ENCODE measurements around the gene WDFY2.

Gene WDFY2

DNA sequence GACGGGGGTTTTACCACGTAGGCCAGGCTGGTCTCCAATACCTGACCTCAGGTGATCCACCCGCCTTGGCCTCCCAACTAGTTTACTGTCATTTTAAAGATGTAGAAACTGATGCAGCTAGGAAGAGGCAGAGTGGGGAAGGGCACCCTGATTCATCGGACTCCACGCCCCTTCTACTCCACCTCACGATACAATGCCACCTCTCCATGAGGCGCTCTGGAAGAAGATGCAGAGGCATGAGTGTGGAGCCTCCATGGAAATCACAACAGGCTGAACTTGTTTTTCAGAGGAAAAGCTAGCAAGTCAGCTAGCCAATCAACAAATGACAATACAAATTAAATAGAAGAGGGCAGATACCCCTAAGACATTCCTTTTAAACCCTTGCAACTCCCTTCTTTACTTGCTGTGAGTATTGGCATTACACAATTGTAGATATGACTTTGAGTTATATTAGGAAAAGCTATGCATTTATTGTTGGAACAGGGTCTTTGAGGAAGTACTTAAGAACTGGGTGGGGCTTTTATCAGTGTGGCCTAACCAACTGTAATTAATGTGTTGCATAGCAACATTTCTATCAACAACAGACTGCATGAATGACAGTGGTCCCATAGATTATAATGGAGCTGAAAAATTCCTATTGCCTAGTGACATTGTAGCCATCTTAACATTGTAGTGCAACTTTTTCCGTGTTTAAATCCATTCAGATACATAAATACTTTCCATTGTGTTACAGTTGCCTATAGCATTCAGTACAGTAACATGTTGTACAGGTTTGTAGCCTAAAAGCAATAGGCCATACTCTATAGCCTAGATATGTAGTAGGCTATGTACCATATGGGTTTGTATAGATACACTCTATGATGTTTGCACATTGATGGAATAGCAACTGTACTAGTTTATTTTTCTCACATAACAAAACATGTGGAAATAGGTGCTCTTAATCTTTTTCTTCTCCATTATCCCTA is 17.6 kb downstream of the WDFY2 start:
- no peak for DNase-seq (ENCODE audit: low read depth, low spot score)

DNA sequence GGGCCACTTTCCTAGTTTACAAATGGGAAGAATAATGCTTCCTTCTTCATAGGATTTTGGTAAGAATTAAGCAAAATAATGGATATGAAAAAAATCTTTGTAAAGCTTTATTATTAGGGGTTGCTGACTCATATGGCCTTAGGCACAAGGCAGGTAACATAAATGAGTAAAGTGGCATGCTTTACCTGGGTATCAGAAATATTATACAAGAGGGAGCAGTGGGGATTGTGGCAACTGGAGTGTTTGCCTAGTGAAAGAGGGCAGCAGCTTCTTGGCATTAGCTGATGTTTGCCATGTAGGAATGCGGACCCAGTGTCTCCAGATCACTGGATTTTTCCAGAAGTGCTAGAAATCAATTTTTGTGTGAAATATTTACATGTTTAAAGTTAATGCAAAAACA is 19.5 kb downstream of the WDFY2 start:
- no peak for DNase-seq (ENCODE audit: low read depth, low spot score)

DNA sequence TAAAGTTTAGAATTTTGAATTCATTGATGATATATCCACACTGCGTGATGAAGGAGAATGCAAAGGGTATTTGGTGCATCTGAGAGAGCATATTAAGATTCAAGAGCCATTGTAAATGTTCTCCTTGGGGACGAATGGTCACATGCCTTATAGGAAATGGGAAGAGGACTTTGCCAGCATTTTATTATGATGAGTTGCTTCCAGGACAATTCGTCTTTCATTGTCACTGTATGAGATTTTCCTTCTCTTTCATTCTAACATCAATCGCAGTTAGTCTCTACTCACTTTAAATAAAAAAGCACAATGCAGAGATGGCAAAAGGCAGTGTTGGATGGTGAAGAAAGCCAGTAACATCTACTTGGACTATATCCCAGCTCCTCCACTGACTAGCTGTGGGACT is 21.4 kb downstream of the WDFY2 start:
- DNase-seq (ENCODE audit: low read depth, low spot score), result no peak

DNA sequence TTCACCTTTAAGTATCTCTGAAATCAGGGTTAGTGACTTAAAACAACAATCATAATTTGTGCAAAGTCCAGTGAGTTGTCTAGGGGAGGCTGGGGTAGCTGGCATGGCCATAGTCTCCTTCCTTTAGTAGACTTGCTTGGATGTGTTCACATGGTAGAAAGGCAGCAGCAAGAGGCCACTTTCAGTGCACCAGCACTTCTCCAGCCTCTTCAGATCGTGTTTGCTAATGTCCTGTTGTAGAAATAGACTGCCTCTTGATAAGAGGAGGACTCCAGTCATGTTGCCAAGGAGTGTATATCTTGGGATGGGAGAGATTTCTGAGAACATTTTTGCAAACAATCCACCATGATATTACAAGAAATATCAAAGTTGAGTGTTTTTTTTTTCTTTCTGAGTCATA is 22.9 kb downstream of the WDFY2 start:
- DNase-seq (ENCODE audit: low read depth, low spot score), result no peak

DNA sequence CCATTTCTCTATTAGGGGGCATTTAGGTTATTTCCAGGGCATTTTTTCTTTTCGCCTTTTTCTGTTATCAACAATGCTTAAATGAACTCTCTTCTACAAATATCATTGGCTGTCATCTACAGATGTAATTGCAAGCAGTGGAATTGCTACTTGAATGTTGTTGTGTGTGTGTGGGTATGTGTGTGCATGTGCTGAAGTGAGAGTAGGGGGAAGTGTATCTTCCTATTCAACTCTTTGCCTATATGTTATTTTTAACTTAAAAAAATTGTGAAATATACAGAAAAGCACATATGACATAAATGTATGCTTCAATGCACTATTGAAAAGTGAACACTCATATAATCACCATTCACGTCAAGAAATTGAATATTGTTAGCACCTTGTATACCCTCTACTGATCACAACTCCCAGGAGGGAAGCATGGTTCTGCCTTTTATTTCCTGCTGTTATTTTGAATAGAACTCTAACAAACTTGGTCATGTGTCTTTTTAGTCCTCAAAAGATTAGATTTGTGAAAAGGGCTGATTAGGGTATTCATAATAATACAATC is 24.7 kb downstream of the WDFY2 start:
- no peak for DNase-seq (ENCODE audit: low read depth, low spot score)

DNA sequence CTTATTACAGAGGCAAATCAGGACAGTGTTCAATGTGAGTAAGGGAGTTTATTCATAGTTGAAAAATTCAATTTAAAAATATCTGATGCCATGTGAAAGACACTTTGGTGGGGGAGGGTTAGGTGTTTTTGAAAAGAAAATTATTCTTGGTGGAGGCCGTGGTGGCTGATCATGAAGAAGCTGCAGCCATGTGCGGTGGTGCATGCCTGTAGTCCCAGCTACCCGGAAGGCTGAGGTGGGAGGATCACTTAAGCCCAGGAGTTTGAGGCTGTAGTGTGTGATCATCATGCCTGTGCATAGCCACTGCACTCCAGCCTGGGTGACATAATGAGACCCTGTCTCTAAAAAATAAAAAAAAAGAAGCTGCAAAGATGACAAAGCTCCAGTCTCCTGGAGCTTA is 28.6 kb downstream of the WDFY2 start:
- DNase-seq (ENCODE audit: low read depth, low spot score), result no peak

DNA sequence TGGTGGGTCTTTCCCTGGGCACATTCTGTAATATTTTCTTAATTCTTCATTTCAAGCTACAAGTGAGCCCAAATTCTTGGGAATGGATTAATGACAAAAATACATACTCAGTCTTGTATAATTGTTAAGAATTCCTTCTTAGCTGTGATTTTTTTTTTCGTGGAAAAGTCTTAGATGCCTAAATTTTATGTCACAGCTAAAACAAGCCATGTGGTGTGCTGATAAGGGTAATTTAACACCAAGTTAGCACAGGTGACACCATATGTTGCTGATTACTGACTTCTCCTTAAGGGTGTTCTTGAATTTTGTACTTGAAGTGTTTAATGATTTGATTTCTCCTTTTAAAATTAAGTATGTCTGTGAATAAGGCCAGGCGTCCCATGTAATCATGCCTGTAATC is 29.3 kb downstream of the WDFY2 start:
- DNase-seq (ENCODE audit: low read depth, low spot score), result no peak

DNA sequence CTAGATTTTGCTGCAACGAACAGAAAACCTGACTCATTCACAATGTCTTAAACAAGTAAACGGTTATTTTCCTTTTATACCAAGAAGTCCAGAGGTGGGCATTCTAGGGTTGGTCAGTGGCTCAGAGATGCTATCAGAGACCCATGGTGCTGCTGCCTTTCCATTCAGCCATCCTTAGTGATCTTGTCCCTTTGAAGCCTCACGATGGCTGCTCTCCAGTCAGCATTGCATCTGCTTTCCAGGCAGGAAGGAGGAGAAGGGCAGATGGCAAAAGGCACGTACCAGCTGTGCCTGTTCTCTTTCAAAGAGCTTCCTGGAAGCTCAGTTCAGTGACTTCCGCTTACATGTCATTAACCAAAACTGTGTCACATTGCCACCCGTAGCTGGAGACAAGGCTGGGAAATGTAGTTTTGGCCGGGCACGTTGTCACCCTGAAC is 30.1 kb downstream of the WDFY2 start:
- DNase-seq (ENCODE audit: low read depth, low spot score), result no peak

DNA sequence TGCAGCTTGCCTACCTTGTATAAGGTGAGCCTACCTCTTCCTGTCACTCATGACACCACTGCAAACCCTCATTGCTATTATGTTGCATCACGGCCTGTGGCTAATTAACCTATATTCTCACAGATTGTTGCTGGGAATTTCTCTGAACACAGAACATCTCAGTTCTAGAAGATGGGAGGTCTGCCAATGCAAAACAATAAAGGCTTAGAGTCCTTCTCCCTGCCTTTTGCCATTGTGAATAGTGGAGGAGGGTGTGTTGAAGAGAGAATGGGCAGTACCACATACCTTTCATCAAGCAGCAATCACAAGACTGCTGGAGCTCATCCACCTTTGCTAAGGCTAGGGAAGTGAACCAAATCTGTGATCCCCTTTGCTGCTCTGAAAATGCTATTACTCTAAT is 34.4 kb downstream of the WDFY2 start:
- no peak for DNase-seq (ENCODE audit: low read depth, low spot score)

DNA sequence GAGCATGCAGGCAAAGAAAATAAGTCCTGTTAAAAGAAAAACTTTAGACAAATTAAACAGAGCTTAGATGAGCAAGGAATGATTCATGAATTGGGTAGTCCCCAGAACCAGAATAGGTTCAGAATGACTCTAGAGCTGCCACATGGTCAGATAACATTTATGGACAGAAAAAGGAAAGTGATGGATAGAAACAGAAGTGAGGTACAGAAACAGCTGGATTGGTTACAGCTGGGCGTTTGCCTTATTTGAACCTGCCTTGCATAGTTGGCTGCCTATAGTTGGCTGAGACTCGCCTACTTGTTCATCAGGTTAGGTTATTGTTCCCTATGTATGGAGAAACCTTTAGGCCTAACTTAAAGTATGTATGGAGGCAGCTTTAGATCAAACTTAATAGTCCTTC is 35.4 kb downstream of the WDFY2 start:
- no peak for DNase-seq (ENCODE audit: low read depth, low spot score)

DNA sequence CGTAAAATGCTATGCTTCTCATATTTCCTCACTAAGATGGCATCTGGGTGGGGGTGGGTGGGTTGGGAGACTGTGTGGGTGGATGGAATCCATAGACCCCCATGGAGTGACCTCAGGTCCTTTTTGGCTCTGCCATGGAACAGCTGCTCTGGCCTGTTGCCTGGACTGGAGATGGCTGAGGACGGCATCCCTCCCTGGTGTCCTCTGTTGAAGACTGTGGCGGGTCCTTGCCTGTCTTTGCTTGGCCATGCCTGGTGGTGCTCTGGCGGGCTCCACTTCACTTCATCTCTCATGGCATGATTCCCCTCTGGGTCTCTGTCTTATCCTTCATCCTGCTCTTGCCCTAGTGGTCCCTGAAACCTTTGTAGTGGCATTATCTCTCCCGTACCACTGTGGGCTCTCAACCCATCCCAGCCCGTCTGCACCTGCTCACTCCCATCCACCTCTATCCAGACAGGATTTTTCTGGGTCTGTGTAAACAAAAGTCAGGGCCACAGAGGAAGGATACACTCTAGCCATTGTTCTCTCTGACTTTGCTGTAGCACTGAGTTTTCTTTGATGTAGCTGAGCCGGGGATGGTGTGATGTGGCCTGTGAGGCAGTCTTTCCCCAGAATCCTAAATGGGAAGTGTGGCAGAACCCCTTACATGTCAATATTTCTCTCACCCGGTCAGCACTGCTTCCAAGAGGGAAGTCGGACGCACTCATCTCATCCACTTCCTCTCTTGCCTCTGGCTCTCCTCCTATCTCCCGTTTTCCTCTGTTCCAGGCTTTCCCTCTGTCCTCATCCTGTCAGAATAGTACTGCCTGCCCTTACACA is 36.1 kb downstream of the WDFY2 start:
- no peak for DNase-seq (ENCODE audit: low read depth, low spot score)

DNA sequence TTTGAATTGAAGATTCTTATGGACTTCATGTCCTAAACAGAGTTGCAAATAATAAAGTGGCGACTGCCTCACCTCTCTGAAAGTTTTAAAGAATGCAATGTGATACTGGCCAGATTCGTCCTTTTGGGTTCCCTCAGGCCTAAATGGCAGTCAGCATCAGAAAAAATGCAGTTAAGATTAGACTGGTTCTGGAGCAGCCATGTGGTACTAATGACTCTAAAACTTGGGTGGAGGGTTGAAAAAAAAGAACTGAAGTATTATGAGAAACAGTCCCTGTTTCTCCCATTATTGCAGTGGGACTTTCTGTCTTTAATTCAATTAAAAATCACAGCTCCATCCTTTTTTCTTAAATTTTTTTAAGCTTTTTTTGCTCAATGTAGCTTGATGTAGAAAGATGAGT is 37.3 kb downstream of the WDFY2 start:
- DNase-seq (ENCODE audit: low read depth, low spot score), result no peak

DNA sequence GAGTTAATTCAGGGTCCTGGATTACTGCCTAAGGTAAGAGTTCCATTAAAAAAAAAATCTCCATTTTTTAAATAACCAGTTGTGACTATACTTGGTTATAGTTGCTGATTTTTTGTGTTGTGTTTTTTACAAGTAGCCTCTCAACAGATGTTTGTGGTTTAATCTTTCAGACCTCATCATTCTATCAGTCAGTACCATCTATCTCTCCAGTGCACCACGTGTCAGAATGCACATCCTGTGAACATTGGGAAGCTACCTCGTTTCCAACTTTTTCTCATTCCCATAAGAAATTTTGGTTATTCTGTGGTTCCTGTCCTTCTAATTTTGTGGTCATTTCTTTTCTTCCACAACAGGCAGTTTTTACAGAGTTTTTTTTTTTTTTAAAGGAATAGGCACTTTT is 39.2 kb downstream of the WDFY2 start:
- no peak for DNase-seq (ENCODE audit: low read depth, low spot score)

DNA sequence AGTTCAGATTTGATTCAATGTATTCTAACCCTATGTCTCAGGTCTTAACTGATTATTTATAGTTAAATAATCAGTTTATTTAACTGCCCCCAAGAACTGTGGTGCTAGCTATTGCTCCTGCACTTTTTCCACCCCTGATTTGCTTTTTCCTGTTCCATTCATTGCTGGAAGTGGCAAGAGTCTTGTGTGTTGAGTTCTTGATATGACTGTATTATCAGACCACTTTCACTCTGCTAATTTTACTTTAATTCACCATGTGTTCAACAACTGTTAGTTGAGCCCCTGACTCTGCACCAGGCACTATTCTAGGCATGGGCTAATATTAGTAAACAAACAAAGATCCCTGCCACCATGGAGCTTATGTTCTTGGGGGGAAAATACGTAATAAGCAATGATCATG is 39.9 kb downstream of the WDFY2 start:
- DNase-seq (ENCODE audit: low read depth, low spot score), result no peak

DNA sequence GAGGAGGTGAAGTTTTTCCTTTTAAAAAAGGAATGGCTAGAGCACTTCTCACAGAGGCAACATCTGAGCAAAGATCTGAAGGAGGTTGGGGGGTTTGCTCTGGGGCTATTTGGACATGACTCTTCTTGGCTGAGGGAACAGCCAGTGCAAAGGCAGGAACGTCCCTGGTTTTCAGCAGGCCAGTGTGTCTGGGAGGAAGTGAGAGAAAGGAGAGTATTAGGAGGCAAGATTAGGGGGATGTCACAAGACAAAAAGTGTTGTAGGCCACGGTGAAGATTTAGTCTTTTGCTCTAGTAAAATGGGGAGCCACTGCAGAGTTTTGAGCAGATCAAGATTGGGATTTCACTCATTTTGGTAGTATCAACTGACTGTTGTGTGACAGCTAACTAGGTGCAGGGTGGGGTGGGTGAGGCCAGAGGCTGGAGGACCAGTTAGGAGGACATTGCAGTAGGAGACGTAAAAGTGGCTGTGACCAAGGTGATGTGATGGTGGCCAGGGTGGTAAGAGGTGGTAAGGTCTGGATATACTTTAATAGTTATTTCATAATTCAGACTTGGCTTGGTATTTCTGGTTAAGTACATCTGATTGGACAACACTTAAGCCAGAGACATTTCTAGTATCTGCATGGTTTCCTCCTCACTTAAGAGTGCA is 40.6 kb downstream of the WDFY2 start:
- DNase-seq (ENCODE audit: low read depth, low spot score), result no peak

DNA sequence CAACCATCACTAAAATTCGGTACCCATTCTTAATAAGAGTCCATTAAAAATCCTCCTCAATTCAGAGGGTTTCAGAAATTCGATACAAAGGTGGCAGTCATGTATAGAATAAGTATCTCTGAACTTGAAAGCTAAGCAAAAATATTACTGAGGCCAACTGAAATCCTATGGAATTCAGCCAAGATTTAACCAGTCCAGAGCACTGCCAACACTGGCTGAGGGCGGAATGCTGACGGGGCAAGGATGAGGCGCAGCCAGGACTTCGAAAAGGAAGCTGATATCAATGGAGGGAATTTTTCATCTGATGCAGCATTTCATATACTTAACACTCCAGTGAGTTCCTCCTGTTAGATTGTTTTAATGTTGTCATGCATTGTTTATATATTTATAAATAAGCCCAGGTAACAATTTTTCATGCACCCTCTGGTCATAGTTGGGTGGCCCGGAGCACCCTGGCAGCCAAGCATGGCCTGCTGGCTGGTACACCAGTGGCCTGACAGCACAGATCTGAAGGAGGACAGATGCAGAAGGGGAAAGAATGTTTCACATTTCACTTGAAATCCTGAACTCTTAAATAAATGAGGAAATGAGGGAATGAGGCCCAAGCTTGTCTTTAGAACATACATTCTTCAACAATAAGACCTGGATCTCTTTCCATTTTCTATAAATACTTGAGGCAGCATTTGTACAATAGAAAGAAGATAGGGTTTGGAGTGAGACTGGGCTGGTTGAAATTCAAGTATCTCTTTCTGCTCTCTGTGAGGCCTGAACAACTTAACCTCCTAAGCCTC is 41.5 kb downstream of the WDFY2 start:
- no peak for DNase-seq (ENCODE audit: low read depth, low spot score)

DNA sequence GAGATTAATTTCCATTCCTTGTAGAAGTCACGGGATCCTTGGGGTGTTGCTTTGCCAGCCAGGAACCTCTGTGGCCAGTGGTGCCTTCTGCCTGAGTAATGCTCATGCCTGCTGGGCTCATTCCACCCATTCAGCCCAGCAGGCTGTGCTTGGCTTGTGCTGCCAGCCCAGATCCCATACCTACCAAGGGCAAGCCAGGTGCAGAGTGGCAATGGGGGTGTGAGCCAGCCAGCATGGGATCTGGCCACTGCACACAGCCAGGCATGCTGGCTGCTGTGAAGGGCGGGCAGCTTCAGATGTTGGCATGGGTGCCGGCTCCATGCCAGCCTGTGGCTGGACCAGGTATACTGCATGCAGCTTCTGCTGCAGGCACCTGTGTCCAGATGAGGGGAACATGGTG is 42.5 kb downstream of the WDFY2 start:
- no peak for DNase-seq (ENCODE audit: low read depth, low spot score)

DNA sequence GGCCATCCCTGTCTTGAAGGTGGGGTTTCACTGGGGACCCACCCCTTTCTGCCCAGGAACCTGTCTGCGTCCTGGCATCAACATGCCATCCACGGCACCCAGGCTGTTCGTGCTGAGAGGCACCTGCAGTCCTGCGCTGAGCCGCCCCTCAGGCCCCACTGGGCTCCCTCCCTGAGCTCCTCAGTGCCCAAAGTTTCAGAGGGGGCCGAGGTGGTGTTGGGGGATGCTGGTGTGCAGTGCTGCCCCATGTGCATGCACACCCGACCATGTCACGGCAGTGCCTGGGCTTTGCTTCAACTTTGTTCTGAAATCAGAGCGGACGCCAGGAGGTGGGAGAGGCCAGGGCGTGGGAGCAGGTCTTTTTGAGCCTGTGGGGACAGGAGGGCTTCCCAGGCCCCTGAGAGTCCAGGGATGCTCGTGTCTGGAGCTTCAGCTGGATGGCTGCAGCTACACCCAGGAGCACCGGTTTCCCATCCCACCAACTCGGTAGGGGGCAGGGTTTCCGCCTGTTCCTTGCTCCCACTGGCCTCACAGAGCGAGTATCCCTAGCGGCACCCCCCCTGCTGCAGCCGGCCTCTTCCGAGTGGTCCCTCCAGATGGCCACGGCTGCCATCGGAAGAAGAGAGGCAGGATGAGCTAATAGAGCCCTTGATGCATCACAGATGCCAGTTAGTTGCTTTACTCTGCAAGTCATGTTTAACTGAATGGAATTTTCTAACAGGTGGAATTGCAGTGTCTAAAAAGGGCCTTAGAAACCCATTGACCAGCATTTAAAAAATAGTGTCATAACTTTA is 44.0 kb downstream of the WDFY2 start:
- DNase-seq (ENCODE audit: low read depth, low spot score), result no peak

DNA sequence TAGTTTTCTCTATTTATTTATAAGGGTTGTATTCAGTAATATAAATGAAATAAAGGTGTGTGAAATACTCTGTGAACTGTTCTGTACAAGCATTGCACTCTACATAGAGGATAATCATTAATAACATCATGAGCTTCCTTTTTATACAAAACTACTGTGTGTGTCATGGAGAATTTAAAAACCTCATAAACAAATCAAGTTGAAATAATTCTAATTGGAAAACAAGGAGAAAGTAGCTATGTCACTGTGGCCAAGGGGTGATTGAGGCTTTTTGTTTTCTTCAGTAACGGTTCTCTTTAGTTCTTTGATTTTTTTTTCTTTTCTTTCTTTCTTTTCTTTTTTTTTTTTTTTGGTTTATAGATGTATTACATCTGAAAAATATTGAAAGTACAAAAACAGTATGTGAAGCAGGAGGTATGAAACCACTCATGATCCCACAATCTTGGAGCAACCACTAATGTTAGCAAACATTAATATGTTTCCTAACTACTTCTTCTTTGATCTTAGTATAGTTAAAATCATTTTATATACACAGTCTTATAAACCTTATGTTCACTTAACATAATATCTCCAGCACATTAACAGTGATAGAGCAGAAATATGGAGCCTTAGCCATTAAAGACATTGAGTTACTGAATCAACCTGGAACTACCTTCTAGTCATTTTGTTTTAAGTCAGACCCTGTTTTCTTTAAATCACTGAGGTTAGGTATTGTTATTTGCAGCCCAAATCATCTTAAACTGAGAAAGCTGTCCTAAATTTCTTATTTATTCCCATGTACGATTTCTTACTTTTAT is 45.4 kb downstream of the WDFY2 start:
- no peak for DNase-seq (ENCODE audit: low read depth, low spot score)

DNA sequence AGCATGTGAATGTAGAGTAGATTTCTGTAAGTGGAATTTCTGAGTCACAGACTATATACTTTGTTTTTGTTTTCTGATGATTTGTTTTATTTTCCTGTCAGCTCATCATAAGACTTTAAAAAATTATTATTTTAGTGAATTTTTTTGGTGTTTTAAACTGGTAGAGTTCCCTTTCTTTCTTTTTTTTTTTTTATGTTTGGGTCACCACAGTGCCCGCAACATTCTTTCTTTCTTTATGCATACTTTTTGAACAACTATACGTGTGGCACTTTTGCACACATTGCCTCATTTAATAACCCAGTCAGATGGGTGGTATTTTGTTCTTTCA is 46.0 kb downstream of the WDFY2 start:
- DNase-seq (ENCODE audit: low read depth, low spot score), result no peak

Data from brain pericyte (primary cell).